ENCODE results near the gene KCTD8. TPM values are rescaled to one million over a fixed set of nuclear protein-coding genes. Genes with fewer than 3 reads are reported as not detected.

The KCTD8 gene
- total RNA-seq, 1 experiment from 2014 or later = 3.8 TPM

DNA sequence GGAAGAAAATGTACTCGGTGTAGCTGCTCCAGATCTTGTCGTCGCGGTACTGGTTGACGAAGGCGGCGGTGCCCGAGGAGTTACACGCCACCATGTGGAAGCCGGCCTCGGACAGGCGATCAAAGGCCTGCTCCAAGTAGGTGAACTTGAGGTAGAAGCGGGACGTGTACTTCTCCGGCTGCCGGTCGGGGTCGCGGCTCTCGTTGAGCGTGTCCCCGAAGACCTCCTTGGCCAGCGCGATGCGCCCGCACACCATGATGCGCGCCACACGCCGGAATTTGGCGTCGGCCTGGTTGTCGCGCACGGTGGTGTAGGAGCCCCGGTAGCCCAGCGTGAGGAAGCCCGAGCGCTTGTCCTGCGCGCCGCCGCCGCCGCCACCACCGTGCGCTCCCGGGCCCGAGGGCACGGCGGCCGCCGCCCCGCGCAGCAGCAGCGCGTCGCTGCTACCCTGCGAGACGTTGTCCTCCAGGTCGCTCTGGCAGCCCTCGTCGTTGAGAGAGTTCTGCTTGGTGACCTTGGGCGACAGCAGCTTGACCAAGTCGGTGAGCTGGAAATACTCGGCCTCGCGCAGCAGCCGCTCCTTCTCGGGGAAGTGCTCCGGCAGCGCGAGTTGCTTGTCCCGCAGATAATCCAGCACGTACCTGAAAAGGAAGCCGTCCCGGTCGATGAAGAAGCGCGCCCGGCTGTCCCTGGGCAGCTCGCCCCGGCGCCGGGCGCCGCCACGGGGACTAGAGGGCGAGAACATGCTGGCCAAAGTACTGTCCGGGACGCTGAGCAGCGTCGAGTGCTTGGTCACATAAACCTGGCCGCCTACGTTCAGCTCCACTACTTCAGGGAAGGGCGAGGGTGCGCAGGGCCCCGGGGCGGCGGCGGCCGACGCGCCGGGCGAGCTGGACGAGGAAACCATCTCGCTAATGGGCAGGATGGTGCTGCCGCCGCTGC is 775 bp downstream of the KCTD8 start (continued):
- TF ChIP-seq, protein P1, sequence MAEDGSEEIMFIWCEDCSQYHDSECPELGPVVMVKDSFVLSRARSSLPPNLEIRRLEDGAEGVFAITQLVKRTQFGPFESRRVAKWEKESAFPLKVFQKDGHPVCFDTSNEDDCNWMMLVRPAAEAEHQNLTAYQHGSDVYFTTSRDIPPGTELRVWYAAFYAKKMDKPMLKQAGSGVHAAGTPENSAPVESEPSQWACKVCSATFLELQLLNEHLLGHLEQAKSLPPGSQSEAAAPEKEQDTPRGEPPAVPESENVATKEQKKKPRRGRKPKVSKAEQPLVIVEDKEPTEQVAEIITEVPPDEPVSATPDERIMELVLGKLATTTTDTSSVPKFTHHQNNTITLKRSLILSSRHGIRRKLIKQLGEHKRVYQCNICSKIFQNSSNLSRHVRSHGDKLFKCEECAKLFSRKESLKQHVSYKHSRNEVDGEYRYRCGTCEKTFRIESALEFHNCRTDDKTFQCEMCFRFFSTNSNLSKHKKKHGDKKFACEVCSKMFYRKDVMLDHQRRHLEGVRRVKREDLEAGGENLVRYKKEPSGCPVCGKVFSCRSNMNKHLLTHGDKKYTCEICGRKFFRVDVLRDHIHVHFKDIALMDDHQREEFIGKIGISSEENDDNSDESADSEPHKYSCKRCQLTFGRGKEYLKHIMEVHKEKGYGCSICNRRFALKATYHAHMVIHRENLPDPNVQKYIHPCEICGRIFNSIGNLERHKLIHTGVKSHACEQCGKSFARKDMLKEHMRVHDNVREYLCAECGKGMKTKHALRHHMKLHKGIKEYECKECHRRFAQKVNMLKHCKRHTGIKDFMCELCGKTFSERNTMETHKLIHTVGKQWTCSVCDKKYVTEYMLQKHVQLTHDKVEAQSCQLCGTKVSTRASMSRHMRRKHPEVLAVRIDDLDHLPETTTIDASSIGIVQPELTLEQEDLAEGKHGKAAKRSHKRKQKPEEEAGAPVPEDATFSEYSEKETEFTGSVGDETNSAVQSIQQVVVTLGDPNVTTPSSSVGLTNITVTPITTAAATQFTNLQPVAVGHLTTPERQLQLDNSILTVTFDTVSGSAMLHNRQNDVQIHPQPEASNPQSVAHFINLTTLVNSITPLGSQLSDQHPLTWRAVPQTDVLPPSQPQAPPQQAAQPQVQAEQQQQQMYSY (CRISPR knock-in tag; IDR thresholded peaks at IDR 0.05) = no peak
- TF ChIP-seq ZNF263 (CRISPR knock-in tag; IDR thresholded peaks at IDR 0.05; ENCODE audit: low read depth) = no peak
- no peak for TF ChIP-seq GABPB1 (CRISPR knock-in tag; IDR thresholded peaks at IDR 0.05)
- TF ChIP-seq SP1 (CRISPR knock-in tag; conservative IDR thresholded peaks at IDR 0.05) = peak; percentile 55; the same call in 1 of the 2 replicates
- TF ChIP-seq TEAD1 (CRISPR knock-in tag; IDR thresholded peaks at IDR 0.05) = no peak
- no peak for TF ChIP-seq PRRX2 (CRISPR knock-in tag; IDR thresholded peaks at IDR 0.05)
- TF ChIP-seq NR1H2 (CRISPR knock-in tag; IDR thresholded peaks at IDR 0.05) = no peak
- TF ChIP-seq, protein P2, sequence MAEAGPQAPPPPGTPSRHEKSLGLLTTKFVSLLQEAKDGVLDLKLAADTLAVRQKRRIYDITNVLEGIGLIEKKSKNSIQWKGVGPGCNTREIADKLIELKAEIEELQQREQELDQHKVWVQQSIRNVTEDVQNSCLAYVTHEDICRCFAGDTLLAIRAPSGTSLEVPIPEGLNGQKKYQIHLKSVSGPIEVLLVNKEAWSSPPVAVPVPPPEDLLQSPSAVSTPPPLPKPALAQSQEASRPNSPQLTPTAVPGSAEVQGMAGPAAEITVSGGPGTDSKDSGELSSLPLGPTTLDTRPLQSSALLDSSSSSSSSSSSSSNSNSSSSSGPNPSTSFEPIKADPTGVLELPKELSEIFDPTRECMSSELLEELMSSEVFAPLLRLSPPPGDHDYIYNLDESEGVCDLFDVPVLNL (CRISPR knock-in tag; IDR thresholded peaks at IDR 0.05; ENCODE audit: borderline replicate concordance, low read depth) = no peak
- TF ChIP-seq TCF7 (CRISPR knock-in tag; IDR thresholded peaks at IDR 0.05; ENCODE audit: low read depth) = 0 out of 2 replicates have a peak, but pooled peaks have one; percentile 49
- TF ChIP-seq, protein P3, sequence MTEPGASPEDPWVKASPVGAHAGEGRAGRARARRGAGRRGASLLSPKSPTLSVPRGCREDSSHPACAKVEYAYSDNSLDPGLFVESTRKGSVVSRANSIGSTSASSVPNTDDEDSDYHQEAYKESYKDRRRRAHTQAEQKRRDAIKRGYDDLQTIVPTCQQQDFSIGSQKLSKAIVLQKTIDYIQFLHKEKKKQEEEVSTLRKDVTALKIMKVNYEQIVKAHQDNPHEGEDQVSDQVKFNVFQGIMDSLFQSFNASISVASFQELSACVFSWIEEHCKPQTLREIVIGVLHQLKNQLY (CRISPR knock-in tag; IDR thresholded peaks at IDR 0.05) = no peak
- TF ChIP-seq NR3C1 (CRISPR knock-in tag; conservative IDR thresholded peaks at IDR 0.05; ENCODE audit: low read depth) = no peak
- no peak for TF ChIP-seq IRF2 (CRISPR knock-in tag; IDR thresholded peaks at IDR 0.05; ENCODE audit: borderline replicate concordance, low read depth)
- no peak for TF ChIP-seq NR2C2 (CRISPR knock-in tag; IDR thresholded peaks at IDR 0.05)
- 0 out of 2 replicates have a peak, but pooled peaks have one; percentile 54 for TF ChIP-seq ETV6 (CRISPR knock-in tag; IDR thresholded peaks at IDR 0.05)
- TF ChIP-seq NFATC4 (CRISPR knock-in tag; IDR thresholded peaks at IDR 0.05) = no peak
- TF ChIP-seq HMGA2 (CRISPR knock-in tag; IDR thresholded peaks at IDR 0.05) = no peak
- no peak for TF ChIP-seq ZNF423 (CRISPR knock-in tag; IDR thresholded peaks at IDR 0.05)
- TF ChIP-seq NFE2L1 (CRISPR knock-in tag; IDR thresholded peaks at IDR 0.05) = peak; percentile 79
- TF ChIP-seq, protein P4, sequence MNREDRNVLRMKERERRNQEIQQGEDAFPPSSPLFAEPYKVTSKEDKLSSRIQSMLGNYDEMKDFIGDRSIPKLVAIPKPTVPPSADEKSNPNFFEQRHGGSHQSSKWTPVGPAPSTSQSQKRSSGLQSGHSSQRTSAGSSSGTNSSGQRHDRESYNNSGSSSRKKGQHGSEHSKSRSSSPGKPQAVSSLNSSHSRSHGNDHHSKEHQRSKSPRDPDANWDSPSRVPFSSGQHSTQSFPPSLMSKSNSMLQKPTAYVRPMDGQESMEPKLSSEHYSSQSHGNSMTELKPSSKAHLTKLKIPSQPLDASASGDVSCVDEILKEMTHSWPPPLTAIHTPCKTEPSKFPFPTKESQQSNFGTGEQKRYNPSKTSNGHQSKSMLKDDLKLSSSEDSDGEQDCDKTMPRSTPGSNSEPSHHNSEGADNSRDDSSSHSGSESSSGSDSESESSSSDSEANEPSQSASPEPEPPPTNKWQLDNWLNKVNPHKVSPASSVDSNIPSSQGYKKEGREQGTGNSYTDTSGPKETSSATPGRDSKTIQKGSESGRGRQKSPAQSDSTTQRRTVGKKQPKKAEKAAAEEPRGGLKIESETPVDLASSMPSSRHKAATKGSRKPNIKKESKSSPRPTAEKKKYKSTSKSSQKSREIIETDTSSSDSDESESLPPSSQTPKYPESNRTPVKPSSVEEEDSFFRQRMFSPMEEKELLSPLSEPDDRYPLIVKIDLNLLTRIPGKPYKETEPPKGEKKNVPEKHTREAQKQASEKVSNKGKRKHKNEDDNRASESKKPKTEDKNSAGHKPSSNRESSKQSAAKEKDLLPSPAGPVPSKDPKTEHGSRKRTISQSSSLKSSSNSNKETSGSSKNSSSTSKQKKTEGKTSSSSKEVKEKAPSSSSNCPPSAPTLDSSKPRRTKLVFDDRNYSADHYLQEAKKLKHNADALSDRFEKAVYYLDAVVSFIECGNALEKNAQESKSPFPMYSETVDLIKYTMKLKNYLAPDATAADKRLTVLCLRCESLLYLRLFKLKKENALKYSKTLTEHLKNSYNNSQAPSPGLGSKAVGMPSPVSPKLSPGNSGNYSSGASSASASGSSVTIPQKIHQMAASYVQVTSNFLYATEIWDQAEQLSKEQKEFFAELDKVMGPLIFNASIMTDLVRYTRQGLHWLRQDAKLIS (CRISPR knock-in tag; IDR thresholded peaks at IDR 0.05; ENCODE audit: borderline replicate concordance) = no peak
- TF ChIP-seq ATF3 (CRISPR knock-in tag; conservative IDR thresholded peaks at IDR 0.05) = no peak
- no peak for TF ChIP-seq ELF4 (CRISPR knock-in tag; IDR thresholded peaks at IDR 0.05; ENCODE audit: low read depth)
- no peak for TF ChIP-seq GRHL2 (CRISPR knock-in tag; IDR thresholded peaks at IDR 0.05; ENCODE audit: insufficient replicate concordance, severe bottlenecking)
- TF ChIP-seq, protein P5, sequence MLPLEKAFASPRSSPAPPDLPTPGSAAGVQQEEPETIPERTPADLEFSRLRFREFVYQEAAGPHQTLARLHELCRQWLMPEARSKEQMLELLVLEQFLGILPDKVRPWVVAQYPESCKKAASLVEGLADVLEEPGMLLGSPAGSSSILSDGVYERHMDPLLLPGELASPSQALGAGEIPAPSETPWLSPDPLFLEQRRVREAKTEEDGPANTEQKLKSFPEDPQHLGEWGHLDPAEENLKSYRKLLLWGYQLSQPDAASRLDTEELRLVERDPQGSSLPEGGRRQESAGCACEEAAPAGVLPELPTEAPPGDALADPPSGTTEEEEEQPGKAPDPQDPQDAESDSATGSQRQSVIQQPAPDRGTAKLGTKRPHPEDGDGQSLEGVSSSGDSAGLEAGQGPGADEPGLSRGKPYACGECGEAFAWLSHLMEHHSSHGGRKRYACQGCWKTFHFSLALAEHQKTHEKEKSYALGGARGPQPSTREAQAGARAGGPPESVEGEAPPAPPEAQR (CRISPR knock-in tag; IDR thresholded peaks at IDR 0.05) = no peak
- 0 out of 2 replicates have a peak, but pooled peaks have one; percentile 11 for TF ChIP-seq TEAD4 (CRISPR knock-in tag; IDR thresholded peaks at IDR 0.05)
- 0 out of 2 replicates have a peak, but pooled peaks have one; percentile 48 for TF ChIP-seq ZNF219 (CRISPR knock-in tag; IDR thresholded peaks at IDR 0.05; ENCODE audit: borderline replicate concordance)
